Endothelial cell of umbilical vein (primary cell): ENCODE measurements around the gene PELI2.

ENCODE experiments used
- CTCF ChIP-seq, 2 donors: IDR thresholded peaks; 1 replicate in 1 of 2; 2 replicates in 1 of 2; pipeline ENCODE4 v1.5.1; 2011; ENCODE audit warnings: low read length in 2 of 2, mild to moderate bottlenecking in 2 of 2, moderate library complexity in 2 of 2, control low read depth in 1 of 2, inconsistent platforms in 1 of 2, low read depth in 1 of 2; ENCODE audit not compliant: insufficient read depth in 1 of 2; ENCODE audit errors: extremely low read depth in 1 of 2
- EZH2 ChIP-seq: IDR thresholded peaks from 2 replicates; pipeline ENCODE4 v1.6.1; 2012; ENCODE audit warnings: borderline replicate concordance, low read depth, mild to moderate bottlenecking, moderate library complexity, low read length, inconsistent platforms; ENCODE audit not compliant: severe bottlenecking
- FOS ChIP-seq: IDR thresholded peaks from 2 replicates; pipeline ENCODE4 v1.6.1; 2011; ENCODE audit warnings: mild to moderate bottlenecking, low read length, moderate library complexity, borderline replicate concordance; ENCODE audit not compliant: insufficient read depth
- GATA2 ChIP-seq: IDR thresholded peaks from 2 replicates; pipeline ENCODE4 v1.7.0; 2011; ENCODE audit warnings: low read depth, mild to moderate bottlenecking, moderate library complexity, mixed read lengths, low read length; ENCODE audit not compliant: insufficient read length, insufficient read depth
- JUN ChIP-seq: IDR thresholded peaks from 2 replicates; pipeline ENCODE4 v1.6.1; 2011; ENCODE audit warnings: borderline replicate concordance, low read depth; ENCODE audit not compliant: insufficient read length, insufficient read depth
- MYC ChIP-seq: IDR thresholded peaks from one replicate; pipeline ENCODE4 v1.6.1; 2011; ENCODE audit warnings: mild to moderate bottlenecking, low read depth, low read length
- POLR2A ChIP-seq: IDR thresholded peaks from 2 replicates; pipeline ENCODE4 v1.6.1; 2012; ENCODE audit warnings: low read depth, mild to moderate bottlenecking, control low read depth, low read length
- POLR2AphosphoS5 ChIP-seq: IDR thresholded peaks from 2 replicates; pipeline ENCODE4 v1.6.1; 2012; ENCODE audit warnings: low read depth, mild to moderate bottlenecking, control low read depth, low read length, moderate library complexity; ENCODE audit not compliant: insufficient read depth
- TF ChIP-seq, protein P1 (sequence below): IDR thresholded peaks from 2 replicates; pipeline ENCODE4 v1.6.1; 2011; ENCODE audit not compliant: insufficient read depth, insufficient read length

- TF ChIP-seq POLR2A (no peak), EZH2 (no peak), CTCF (IDR thresholded peaks at IDR 0.05; ENCODE audit: extremely low read depth in 1 of 2, insufficient read depth in 1 of 2, low read depth in 1 of 2, low read length in 2 of 2) (no peak), POLR2AphosphoS5 (no peak), MYC (no peak), GATA2 (no peak), JUN (no peak), FOS (no peak)
- TF ChIP-seq, protein P1, sequence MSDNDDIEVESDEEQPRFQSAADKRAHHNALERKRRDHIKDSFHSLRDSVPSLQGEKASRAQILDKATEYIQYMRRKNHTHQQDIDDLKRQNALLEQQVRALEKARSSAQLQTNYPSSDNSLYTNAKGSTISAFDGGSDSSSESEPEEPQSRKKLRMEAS = no peak
These were observed 149.8 kb downstream of the PELI2 start for GRCh38 chr14:56268039-56268438.
